Colonic mucosa (tissue), 4 donors: ENCODE measurements around the gene SMIM23. TPM values are rescaled to one million over a fixed set of nuclear protein-coding genes. Genes with fewer than 3 reads are reported as not detected.

Experiments used
- DNase-seq: peaks from one replicate; pipeline ENCODE4 v3.0.0-alpha.2; 2020
- H3K27ac ChIP-seq: fragments of 200-600 bp; one replicate; pipeline ENCODE4 v1.8.0; 2021
- H3K27me3 ChIP-seq: fragments of 200-600 bp; one replicate; pipeline ENCODE4 v1.8.0; 2021
- H3K36me3 ChIP-seq: fragments of 200-600 bp; one replicate; pipeline ENCODE4 v1.8.0; 2021
- H3K4me1 ChIP-seq: fragments of 200-600 bp; one replicate; pipeline ENCODE4 v1.8.0; 2021; ENCODE audit warnings: mild to moderate bottlenecking
- H3K4me3 ChIP-seq: fragments of 200-600 bp; one replicate; pipeline ENCODE4 v1.8.0; 2021
- H3K9ac ChIP-seq, 2 donors: one replicate each; pipeline ENCODE4 v1.7.0; 2013; ENCODE audit warnings: control low read depth in 2 of 2, low read depth in 2 of 2, low read length in 2 of 2
- H3K9me3 ChIP-seq: fragments of 200-600 bp; one replicate; pipeline ENCODE4 v1.8.0; 2021
- CTCF ChIP-seq: fragments of 200-600 bp; IDR thresholded peaks from one replicate; pipeline ENCODE4 v1.8.0; 2022; ENCODE audit warnings: antibody characterized with exemption, mild to moderate bottlenecking
- intact Hi-C: fragments of 100-400 bp; cut with DNase I; formaldehyde crosslinking; loops from one replicate; pipeline ENCODE4 v1.14.1; 2022
- total RNA-seq, 2 donors: library from RNA; stranded (reverse); fragmentation: NEBNext Ultra II Directional in 1 of 2; extraction: Animal tissue kit (Norgen Biotek cat#: 25700) in 1 of 2; gene quantifications; one replicate each; pipeline ENCODE4 v1.2.1, GENCODE V29; 2021
- donor health status: healthy.
- donor health status: DM: no; HTN: no; CAD: no.
- donor health status: DM: no; HTN: no; CAD: no.

The SMIM23 gene
- total RNA-seq, 2 donors from 2014 or later = not detected

GRCh38 chr5:171835066-171835465 is 49.4 kb downstream of the SMIM23 start:
- TF ChIP-seq CTCF = no peak
- no peaks in the 10 kb centered on the region for H3K9me3 ChIP-seq
- no peak overlapping the region for H3K27ac ChIP-seq
- no peak overlapping the region for H3K4me3 ChIP-seq
- H3K36me3 ChIP-seq = no peaks in the 10 kb centered on the region
- no peak overlapping the region for H3K9ac ChIP-seq
- no peaks in the 10 kb centered on the region for H3K27me3 ChIP-seq
- DNase-seq = no peak
- intact Hi-C loops = no loop called here
- no peaks in the 10 kb centered on the region for H3K4me1 ChIP-seq

GRCh38 chr5:171837522-171837921 is 51.9 kb downstream of the SMIM23 start:
- H3K4me1 ChIP-seq = no peaks in the 10 kb centered on the region
- H3K9me3 ChIP-seq = no peaks in the 10 kb centered on the region

GRCh38 chr5:171838066-171838465 is 52.4 kb downstream of the SMIM23 start:
- DNase-seq = no peak
- no peak for TF ChIP-seq CTCF
- intact Hi-C loops = no loop called here
- no peaks in the 10 kb centered on the region for H3K36me3 ChIP-seq
- no peaks in the 10 kb centered on the region for H3K4me1 ChIP-seq
- no peaks in the 10 kb centered on the region for H3K27me3 ChIP-seq
- H3K9me3 ChIP-seq = no peaks in the 10 kb centered on the region
- H3K4me3 ChIP-seq = no peak overlapping the region
- no peak overlapping the region for H3K9ac ChIP-seq
- no peak overlapping the region for H3K27ac ChIP-seq

More at GRCh38 chr5:171837522-171837921, 51.9 kb downstream of the SMIM23 start:
- Histone ChIP-seq H3K4me3 (no peak overlapping the region), H3K27me3 (no peaks in the 10 kb centered on the region), H3K36me3 (no peaks in the 10 kb centered on the region), H3K27ac (no peak overlapping the region), H3K9ac (no peak overlapping the region)
- no peak for DNase-seq
- no peak for TF ChIP-seq CTCF
- intact Hi-C loops = no loop called here

- Histone ChIP-seq H3K27ac (no peak overlapping the region), H3K27me3 (no peaks in the 10 kb centered on the region), H3K4me3 (no peak overlapping the region), H3K9me3 (no peaks in the 10 kb centered on the region), H3K36me3 (no peaks in the 10 kb centered on the region), H3K4me1 (no peaks in the 10 kb centered on the region), H3K9ac (no peak overlapping the region)
- no peak for TF ChIP-seq CTCF
- intact Hi-C loops = no loop called here
- no peak for DNase-seq
Measured at GRCh38 chr5:171839112-171839511, 53.5 kb downstream of the SMIM23 start.

- Histone ChIP-seq H3K9ac (no peak overlapping the region), H3K27me3 (no peaks in the 10 kb centered on the region), H3K4me1 (no peaks in the 10 kb centered on the region), H3K9me3 (no peaks in the 10 kb centered on the region), H3K4me3 (no peak overlapping the region), H3K27ac (no peak overlapping the region), H3K36me3 (no peaks in the 10 kb centered on the region)
- no peak for DNase-seq
- intact Hi-C loops = no loop called here
- TF ChIP-seq CTCF = no peak
Measured at GRCh38 chr5:171840066-171840465, 54.4 kb downstream of the SMIM23 start.

Other genes with a start within 250 kb of the SMIM23 start
- gene FBXW11, start 220.8 kb downstream of the SMIM23 start, total RNA-seq = 10 to 100 TPM; 25.9 to 35.5 TPM